Measurements from ENCODE around the gene PLA2G4C. TPM values are rescaled to one million over a fixed set of nuclear protein-coding genes. Genes with fewer than 3 reads are reported as not detected.
A peak's percentile ranks its signal among the peaks of the same experiment; 100 is the strongest.

PLA2G4C gene
- total and polyA plus RNA-seq, 4 donors, result 6.4 to 21.6 (median 10.2) TPM

DNA sequence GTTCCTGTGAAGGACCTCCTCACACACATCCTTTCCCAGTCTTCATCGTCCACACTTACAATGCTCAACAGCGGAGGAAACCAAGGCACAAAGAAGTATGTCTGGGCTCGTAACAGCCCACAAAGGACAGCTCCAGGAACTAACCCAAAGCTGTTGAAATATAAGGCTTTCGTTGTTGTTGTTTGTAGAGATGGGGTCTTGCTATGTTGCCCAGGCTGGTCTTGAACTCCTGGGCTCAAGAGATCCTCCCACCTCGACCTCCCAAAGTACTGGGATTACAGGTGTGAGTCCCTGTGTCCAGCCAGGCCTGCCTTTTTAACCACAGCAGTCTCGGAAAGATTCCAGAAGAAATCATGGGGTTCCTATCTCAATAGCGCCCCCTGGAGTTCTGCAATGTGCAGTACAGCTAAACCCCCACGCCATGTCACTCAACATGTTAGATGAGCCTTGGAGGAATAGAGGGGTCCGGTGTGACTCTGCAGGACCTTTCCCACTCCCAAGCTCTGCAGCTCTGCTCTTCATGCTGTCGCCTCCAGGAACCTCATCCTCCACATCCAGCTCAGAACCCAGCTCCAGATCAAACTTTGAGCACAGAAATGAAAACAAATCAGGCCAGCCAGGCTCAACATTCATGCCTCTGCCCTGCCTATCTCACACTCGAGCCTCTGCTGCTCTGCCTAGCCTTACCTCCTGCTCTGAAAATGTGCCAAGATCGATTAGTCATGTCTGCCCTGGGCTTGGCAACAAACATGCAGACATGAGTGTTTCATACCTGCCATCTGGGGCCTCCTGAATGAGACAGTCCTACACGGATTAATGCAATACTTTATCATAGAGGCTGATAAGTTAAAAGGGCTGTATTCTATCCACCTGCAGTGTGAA lies 7.5 kb downstream of the PLA2G4C start:
- ATAC-seq (ENCODE audit: insufficient read depth, low FRiP score) (no peak), DNase-seq (no peak)
- Histone ChIP-seq H3K36me3 (ENCODE audit: control insufficient read depth in 4 of 4, insufficient read depth in 4 of 4, low read length in 4 of 4) (peaks cover 0 to 5% (median 2%) of the 10 kb centered on the region in 4 donors), H3K9ac (ENCODE audit: insufficient read depth in 1 of 2, low read length in 2 of 2) (no peak overlapping the region), H3K4me1 (ENCODE audit: control insufficient read depth in 5 of 5, insufficient read depth in 5 of 5, low read length in 5 of 5) (peaks cover 0 to 6% (median 0%) of the 10 kb centered on the region in 5 donors), H3K27ac (ENCODE audit: low read depth in 1 of 2, low read length in 1 of 2) (no peak overlapping the region), H3K27me3 (ENCODE audit: control insufficient read depth in 3 of 3, insufficient read depth in 3 of 3, low read length in 2 of 3) (no peaks in the 10 kb centered on the region), H3K9me3 (ENCODE audit: control insufficient read depth in 4 of 4, insufficient read depth in 3 of 4, low read length in 3 of 4) (no peaks in the 10 kb centered on the region), H3K4me3 (no peak overlapping the region)
- TF ChIP-seq, protein P1, sequence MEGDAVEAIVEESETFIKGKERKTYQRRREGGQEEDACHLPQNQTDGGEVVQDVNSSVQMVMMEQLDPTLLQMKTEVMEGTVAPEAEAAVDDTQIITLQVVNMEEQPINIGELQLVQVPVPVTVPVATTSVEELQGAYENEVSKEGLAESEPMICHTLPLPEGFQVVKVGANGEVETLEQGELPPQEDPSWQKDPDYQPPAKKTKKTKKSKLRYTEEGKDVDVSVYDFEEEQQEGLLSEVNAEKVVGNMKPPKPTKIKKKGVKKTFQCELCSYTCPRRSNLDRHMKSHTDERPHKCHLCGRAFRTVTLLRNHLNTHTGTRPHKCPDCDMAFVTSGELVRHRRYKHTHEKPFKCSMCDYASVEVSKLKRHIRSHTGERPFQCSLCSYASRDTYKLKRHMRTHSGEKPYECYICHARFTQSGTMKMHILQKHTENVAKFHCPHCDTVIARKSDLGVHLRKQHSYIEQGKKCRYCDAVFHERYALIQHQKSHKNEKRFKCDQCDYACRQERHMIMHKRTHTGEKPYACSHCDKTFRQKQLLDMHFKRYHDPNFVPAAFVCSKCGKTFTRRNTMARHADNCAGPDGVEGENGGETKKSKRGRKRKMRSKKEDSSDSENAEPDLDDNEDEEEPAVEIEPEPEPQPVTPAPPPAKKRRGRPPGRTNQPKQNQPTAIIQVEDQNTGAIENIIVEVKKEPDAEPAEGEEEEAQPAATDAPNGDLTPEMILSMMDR (IDR thresholded peaks at IDR 0.05; ENCODE audit: control extremely low read depth, extremely low read depth), result peak; percentile 39
- WGBS, 2 donors, result 61 to 63% methylated on average over 13 of the region's 13 CpGs

DNA sequence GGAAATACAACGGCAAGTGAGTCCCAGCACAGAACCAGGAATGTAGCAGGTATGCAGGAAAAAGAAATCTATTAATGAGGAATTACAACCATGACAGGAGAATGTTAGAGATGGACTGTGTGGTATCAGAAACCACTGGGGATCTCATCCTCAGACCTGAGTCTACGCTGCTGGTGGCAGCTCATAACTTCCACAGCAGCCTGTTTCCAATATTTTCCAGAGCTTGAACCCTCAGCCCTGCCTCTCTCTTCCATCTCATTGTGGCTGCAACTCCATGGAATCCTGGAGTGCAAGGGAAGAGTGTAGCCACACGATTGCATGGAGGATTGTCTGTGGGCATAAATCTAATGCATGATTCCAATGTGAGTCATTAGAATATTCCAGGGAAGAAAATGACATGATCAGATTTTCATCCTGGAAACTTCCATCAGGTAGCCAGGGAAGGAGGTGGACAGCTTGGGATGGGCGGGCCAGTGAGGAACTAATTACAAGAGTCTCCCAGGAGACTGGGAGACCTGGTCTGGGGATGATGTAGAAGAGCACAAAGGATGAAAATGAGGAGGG lies 14.9 kb downstream of the PLA2G4C start:
- H3K4me3 ChIP-seq, result no peak overlapping the region
- TF ChIP-seq, protein P1 (IDR thresholded peaks at IDR 0.05; ENCODE audit: control extremely low read depth, extremely low read depth), result no peak
- WGBS, 2 donors, result 79 to 91% methylated on average over 4 of the region's 4 CpGs
- peaks cover 0 to 30% (median 4%) of the 10 kb centered on the region in 4 donors for H3K36me3 ChIP-seq (ENCODE audit: control insufficient read depth in 4 of 4, insufficient read depth in 4 of 4, low read length in 4 of 4)
- ATAC-seq (ENCODE audit: insufficient read depth, low FRiP score) (no peak), DNase-seq (no peak)
- no peak overlapping the region for H3K9ac ChIP-seq (ENCODE audit: insufficient read depth in 1 of 2, low read length in 2 of 2)
- peaks cover 0 to 2% (median 0%) of the 10 kb centered on the region in 4 donors for H3K9me3 ChIP-seq (ENCODE audit: control insufficient read depth in 4 of 4, insufficient read depth in 3 of 4, low read length in 3 of 4)
- no peaks in the 10 kb centered on the region for H3K27me3 ChIP-seq (ENCODE audit: control insufficient read depth in 3 of 3, insufficient read depth in 3 of 3, low read length in 2 of 3)
- no peaks in the 10 kb centered on the region for H3K4me1 ChIP-seq (ENCODE audit: control insufficient read depth in 5 of 5, insufficient read depth in 5 of 5, low read length in 5 of 5)
- no peak overlapping the region for H3K27ac ChIP-seq (ENCODE audit: low read depth in 1 of 2, low read length in 1 of 2)

DNA sequence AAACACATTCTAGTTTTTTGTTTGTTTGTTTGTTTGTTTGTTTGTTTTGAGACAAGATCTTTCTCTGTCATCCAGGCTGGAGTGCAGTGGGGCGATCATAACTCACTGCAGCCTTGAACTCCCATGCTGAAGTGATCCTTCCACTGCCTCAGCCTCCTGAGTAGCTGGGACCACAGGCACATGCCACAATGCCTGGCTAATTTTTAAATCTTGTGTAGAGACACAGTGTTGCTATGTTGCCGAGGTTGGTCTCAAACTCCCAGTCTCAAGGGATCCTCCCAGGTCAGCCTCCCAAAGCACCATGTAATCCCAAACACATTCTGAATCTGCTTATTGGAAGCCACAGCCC lies 15.8 kb downstream of the PLA2G4C start:
- WGBS, 2 donors, result 90 to 93% methylated on average over 2 of the region's 2 CpGs

More for the DNA sequence above, 15.8 kb downstream of the PLA2G4C start:
- H3K9ac ChIP-seq (ENCODE audit: insufficient read depth in 1 of 2, low read length in 2 of 2), result no peak overlapping the region
- H3K36me3 ChIP-seq (ENCODE audit: control insufficient read depth in 4 of 4, insufficient read depth in 4 of 4, low read length in 4 of 4), result peaks cover 0 to 30% (median 4%) of the 10 kb centered on the region in 4 donors
- H3K27ac ChIP-seq (ENCODE audit: low read depth in 1 of 2, low read length in 1 of 2), result no peak overlapping the region
- no peaks in the 10 kb centered on the region for H3K4me1 ChIP-seq (ENCODE audit: control insufficient read depth in 5 of 5, insufficient read depth in 5 of 5, low read length in 5 of 5)
- H3K27me3 ChIP-seq (ENCODE audit: control insufficient read depth in 3 of 3, insufficient read depth in 3 of 3, low read length in 2 of 3), result no peaks in the 10 kb centered on the region
- no peak overlapping the region for H3K4me3 ChIP-seq
- peaks cover 0 to 2% (median 0%) of the 10 kb centered on the region in 4 donors for H3K9me3 ChIP-seq (ENCODE audit: control insufficient read depth in 4 of 4, insufficient read depth in 3 of 4, low read length in 3 of 4)
- ATAC-seq (ENCODE audit: insufficient read depth, low FRiP score) (no peak), DNase-seq (no peak)
- TF ChIP-seq, protein P1 (IDR thresholded peaks at IDR 0.05; ENCODE audit: control extremely low read depth, extremely low read depth), result no peak
